CD4-positive, alpha-beta T cell treated with Interleukin-17A for 4 hours (primary cell): Measurements from ENCODE around the gene SURF2.
A peak's percentile ranks its signal among the peaks of the same experiment; 100 is the strongest.

Experiments
- DNase-seq: peaks from one replicate; pipeline ENCODE4 v3.0.0-alpha.2; 2020; ENCODE audit warnings: mixed read lengths

Gene SURF2

GRCh38 chr9:133404454-133405002 lies 48.2 kb downstream of the SURF2 start:
- DNase-seq: no peak

- no peak for DNase-seq
Observed at GRCh38 chr9:133405508-133406438, 49.4 kb downstream of the SURF2 start.

- peak; percentile 84 for DNase-seq
Observed at GRCh38 chr9:133406480-133407307, 50.3 kb downstream of the SURF2 start.

GRCh38 chr9:133408042-133408441 lies 51.7 kb downstream of the SURF2 start:
- no peak for DNase-seq
